Lower lobe of right lung (tissue), 2 donors: ENCODE data around the gene DDX50. TPM values are rescaled to one million over a fixed set of nuclear protein-coding genes. Genes with fewer than 3 reads are reported as not detected.
"Not testable (repeated sequence)": the region's sequence is repeated elsewhere in the genome, so short reads cannot be mapped to it uniquely, and the experiment has no call there.

Experiments used
- ATAC-seq, 2 donors: fragments of 200-7000 bp; cut with Tn5 transposase; one replicate each; pipeline ENCODE4 v1.9.1; 2020 to 2022; ENCODE audit warnings: mild to moderate bottlenecking in 2 of 2, moderate library complexity in 2 of 2
- DNase-seq: peaks from one replicate; pipeline ENCODE4 v3.0.0-alpha.2; 2020
- H3K27ac ChIP-seq: fragments of 200-600 bp; one replicate; pipeline ENCODE4 v1.8.0; 2022
- H3K27me3 ChIP-seq: fragments of 200-600 bp; one replicate; pipeline ENCODE4 v1.8.0; 2022; ENCODE audit warnings: low read depth
- H3K36me3 ChIP-seq: fragments of 200-600 bp; one replicate; pipeline ENCODE4 v1.8.0; 2022; ENCODE audit warnings: mild to moderate bottlenecking
- H3K4me1 ChIP-seq: fragments of 200-600 bp; one replicate; pipeline ENCODE4 v1.8.0; 2022
- H3K4me3 ChIP-seq: fragments of 200-600 bp; one replicate; pipeline ENCODE4 v1.8.0; 2022; ENCODE audit warnings: mild to moderate bottlenecking
- H3K9me3 ChIP-seq: fragments of 200-600 bp; one replicate; pipeline ENCODE4 v1.8.0; 2022
- intact Hi-C: fragments of 100-400 bp; cut with DNase I; formaldehyde crosslinking; loops from one replicate; pipeline ENCODE4 v1.11.0; 2022
- long read RNA-seq: library from polyadenylated mRNA; unstranded; transcript quantifications from one replicate; pipeline ENCODE4 v2.0.0, GENCODE V29; 2021
- total RNA-seq: library from RNA; stranded (reverse); fragmentation: NEBNext Ultra II Directional; extraction: Animal tissue kit (Norgen Biotek cat#: 25700); gene quantifications from one replicate; pipeline ENCODE4 v1.2.1, GENCODE V29; 2021
- TF ChIP-seq, protein P1 (sequence below): fragments of 200-600 bp; IDR thresholded peaks from one replicate; pipeline ENCODE4 v1.8.0; 2022; ENCODE audit warnings: antibody characterized with exemption, mild to moderate bottlenecking
- donor health status: DM: no; HTN: yes; CAD: no; lungs with severe emphysema.

Gene DDX50
- total RNA-seq = 29.3 TPM
- long read RNA-seq, transcript DDX50-201 (15 exons, 2,538 nt) = major isoform, 26 of 39 reads
- long read RNA-seq, partial matches to known transcripts = 7 of 39 reads
- long read RNA-seq, other reads (novel, unspliced or antisense) = 6 of 39 reads

DNA sequence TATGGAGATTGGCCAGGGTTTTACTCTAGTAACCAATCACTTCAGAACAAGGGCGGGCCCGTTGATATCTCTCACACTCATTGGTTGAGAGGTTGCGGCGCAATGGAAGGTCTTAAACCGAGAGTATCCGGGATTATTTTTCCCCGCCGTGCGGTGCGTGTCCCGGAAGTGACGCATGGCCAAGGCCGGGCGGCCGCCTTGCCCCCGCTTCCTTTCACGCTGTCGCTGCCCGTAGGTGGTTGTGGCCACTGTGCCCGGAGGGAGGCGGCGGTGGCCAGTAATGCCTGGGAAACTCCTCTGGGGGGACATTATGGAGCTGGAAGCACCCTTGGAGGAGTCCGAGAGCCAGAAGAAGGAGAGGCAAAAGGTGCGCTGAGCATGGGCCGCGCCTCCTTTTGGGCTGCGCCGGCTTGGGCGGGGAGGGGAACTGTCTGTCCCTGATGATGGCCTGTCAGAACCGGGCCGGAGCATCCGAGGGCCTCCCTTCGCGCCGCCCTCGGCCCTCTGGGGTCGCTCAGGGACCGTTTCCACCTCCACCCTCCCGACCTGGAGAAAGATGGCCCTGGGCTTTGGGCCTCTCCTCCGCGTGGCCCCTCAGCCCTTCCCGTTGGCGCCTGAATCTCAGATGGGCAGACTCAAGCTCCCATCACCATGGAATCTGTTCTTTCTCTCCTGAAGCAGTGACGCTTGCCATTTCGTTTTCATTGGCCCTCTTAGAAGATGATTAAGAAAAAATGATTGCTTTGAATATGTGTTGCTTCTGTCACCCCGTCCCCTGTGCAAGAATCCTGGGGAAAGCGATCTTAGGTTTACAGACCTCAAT lies at the start of gene DDX50:
Gene DDX50, plus strand, starts transcription at position 211 of the 823 bp plus-strand sequence. Its CDS starts 70 bp downstream, at position 281.
- peak; percentile 97 for DNase-seq
- peaks cover 22% of the 10 kb centered on the region for H3K4me1 ChIP-seq
- H3K4me3 ChIP-seq = peak within 1 kb of the TSS; percentile 96
- H3K9me3 ChIP-seq = no peaks in the 10 kb centered on the region
- H3K27ac ChIP-seq = peak within 1 kb of the TSS; percentile 100
- intact Hi-C loops = no loop called here
- TF ChIP-seq, protein P1, sequence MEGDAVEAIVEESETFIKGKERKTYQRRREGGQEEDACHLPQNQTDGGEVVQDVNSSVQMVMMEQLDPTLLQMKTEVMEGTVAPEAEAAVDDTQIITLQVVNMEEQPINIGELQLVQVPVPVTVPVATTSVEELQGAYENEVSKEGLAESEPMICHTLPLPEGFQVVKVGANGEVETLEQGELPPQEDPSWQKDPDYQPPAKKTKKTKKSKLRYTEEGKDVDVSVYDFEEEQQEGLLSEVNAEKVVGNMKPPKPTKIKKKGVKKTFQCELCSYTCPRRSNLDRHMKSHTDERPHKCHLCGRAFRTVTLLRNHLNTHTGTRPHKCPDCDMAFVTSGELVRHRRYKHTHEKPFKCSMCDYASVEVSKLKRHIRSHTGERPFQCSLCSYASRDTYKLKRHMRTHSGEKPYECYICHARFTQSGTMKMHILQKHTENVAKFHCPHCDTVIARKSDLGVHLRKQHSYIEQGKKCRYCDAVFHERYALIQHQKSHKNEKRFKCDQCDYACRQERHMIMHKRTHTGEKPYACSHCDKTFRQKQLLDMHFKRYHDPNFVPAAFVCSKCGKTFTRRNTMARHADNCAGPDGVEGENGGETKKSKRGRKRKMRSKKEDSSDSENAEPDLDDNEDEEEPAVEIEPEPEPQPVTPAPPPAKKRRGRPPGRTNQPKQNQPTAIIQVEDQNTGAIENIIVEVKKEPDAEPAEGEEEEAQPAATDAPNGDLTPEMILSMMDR = peak; percentile 29
- no peaks in the 10 kb centered on the region for H3K36me3 ChIP-seq
- no peaks in the 10 kb centered on the region for H3K27me3 ChIP-seq
- ATAC-seq = peak; percentile 99

GRCh38 chr10:68856352-68856751 lies 44.8 kb upstream of the DDX50 start:
- intact Hi-C loops = no loop called here
- Histone ChIP-seq H3K4me1 (no peaks in the 10 kb centered on the region), H3K9me3 (peaks cover 10% of the 10 kb centered on the region), H3K4me3 (no peak overlapping the region), H3K27me3 (no peaks in the 10 kb centered on the region), H3K27ac (no peak overlapping the region), H3K36me3 (no peaks in the 10 kb centered on the region)
- ATAC-seq = no peak
- DNase-seq = no peak
- TF ChIP-seq, protein P1 = no peak

DNA sequence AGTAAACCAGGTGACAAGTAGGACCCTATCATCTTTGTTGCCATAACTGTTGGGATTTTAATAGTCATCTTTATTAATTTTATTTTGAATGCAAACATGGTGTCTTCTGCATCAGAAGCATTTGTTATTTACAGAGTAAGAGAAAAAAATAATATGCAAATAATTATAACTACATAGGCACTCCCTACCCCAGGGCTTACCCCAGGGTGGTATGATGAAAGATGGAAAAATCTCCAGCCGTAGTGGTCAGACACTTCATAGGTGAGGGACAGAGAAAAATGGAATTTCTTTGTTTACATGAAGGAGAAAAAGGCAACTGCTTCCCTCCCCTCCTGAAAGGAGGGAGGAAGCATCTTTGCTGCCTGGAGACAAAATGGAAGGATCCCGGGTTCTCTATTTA lies 44.1 kb upstream of the DDX50 start:
- TF ChIP-seq, protein P1 = no peak
- ATAC-seq (no peak), DNase-seq (no peak)
- Histone ChIP-seq H3K36me3 (no peaks in the 10 kb centered on the region), H3K27me3 (no peaks in the 10 kb centered on the region), H3K4me1 (no peaks in the 10 kb centered on the region), H3K9me3 (peaks cover 16% of the 10 kb centered on the region), H3K27ac (no peak overlapping the region), H3K4me3 (no peak overlapping the region)
- intact Hi-C loops = no loop called here

DNA sequence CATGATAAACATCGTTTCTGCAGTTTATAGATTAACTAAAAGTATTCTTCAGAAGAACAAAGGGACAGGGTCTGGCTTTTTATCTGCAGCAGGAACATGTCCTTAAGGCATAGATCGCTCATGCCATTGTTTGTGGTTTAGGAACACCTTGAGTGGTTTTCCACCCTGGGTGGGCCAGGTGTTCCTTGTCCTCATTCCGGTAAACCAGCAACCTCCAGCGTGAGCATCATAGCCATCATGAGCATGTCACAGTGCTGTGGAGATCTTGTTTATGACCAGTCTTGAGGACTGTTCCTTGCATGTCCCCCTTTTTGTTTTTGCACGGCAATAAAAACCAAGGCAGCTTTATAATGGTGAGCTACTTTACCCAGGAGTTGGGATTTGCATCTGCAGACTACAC lies 39.9 kb upstream of the DDX50 start:
- H3K4me1 ChIP-seq = no peaks in the 10 kb centered on the region
- no peaks in the 10 kb centered on the region for H3K27me3 ChIP-seq
- ATAC-seq = no peak
- DNase-seq = no peak
- no peaks in the 10 kb centered on the region for H3K36me3 ChIP-seq
- peaks cover 22% of the 10 kb centered on the region for H3K9me3 ChIP-seq
- TF ChIP-seq, protein P1 = no peak
- intact Hi-C loops = no loop called here
- no peak overlapping the region for H3K4me3 ChIP-seq
- no peak overlapping the region for H3K27ac ChIP-seq

- intact Hi-C loops = no loop called here
- Histone ChIP-seq H3K4me1 (no peaks in the 10 kb centered on the region), H3K36me3 (no peaks in the 10 kb centered on the region), H3K27me3 (no peaks in the 10 kb centered on the region), H3K9me3 (peaks cover 22% of the 10 kb centered on the region), H3K4me3 (no peak overlapping the region), H3K27ac (no peak overlapping the region)
- DNase-seq (no peak), ATAC-seq (no peak)
- TF ChIP-seq, protein P1 = no peak
Measured at GRCh38 chr10:68864611-68865010, 36.5 kb upstream of the DDX50 start.

DNA sequence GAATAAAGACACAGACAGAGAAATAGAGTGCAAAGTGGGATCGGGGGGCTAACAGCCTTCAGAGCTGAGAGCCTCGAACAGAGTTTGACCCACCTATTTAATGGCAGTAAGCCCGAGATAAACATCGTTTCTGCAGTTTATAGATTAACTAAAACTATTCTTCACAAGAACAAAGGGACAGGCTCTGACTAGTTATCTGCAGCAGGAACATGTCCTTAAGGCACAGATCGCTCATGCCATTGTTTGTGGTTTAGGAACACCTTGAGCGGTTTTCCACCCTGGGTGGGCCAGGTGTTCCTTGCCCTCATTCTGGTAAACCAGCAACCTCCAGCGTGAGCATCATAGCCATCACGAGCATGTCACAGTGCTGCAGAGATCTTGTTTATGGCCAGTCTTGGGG lies 32.9 kb upstream of the DDX50 start:
- intact Hi-C loops = not testable (repeated sequence)

More for the DNA sequence above, 32.9 kb upstream of the DDX50 start:
- not testable (repeated sequence) for H3K4me3 ChIP-seq, DNase-seq, H3K9me3 ChIP-seq, H3K4me1 ChIP-seq, H3K27me3 ChIP-seq, H3K27ac ChIP-seq, H3K36me3 ChIP-seq, ATAC-seq
